ENCODE results near the gene YWHAQ. TPM values are rescaled to one million over a fixed set of nuclear protein-coding genes. Genes with fewer than 3 reads are reported as not detected.
A peak's percentile ranks its signal among the peaks of the same experiment; 100 is the strongest.

Gene YWHAQ
- total and polyA plus RNA-seq, 4 donors: 175 to 241 (median 204) TPM

DNA sequence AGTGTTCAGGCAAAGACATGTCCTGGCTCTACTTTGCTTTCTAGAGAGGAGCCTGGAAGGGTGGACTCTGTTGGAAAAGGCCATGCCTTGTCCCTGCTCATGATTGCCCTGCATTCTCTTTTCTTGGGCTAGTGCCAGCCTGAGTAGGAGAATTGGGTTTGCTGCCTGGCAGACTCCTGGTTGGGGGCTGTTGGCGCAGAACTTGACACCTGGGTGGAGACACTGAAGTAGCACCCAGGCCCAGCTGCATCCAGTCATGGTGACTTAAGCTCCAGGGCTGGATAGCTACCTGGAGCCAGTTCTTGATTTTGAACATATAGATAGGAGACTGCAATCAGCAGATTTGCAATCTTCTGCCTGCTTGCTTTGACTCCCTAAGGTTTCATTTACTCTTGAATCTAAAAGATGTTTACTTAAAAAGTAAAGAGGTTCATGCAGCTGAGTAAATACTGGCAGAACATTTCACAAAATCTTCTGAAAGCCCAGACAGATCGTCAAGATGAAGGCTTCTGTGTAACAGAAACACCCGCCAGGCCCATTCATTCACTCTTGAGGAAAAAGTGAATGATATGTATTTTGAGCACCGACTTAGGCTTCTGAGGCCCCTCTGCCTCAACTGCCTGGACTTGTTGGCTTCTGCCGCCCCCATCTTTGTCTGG is 38.0 kb upstream of the YWHAQ start:
- no peaks in the 10 kb centered on the region for H3K36me3 ChIP-seq (ENCODE audit: control insufficient read depth in 1 of 2, insufficient read depth in 2 of 2, low read length in 1 of 2)
- intact Hi-C loops (cut with DNase I): no loop called here
- no peaks in the 10 kb centered on the region for H3K27me3 ChIP-seq (ENCODE audit: control insufficient read depth in 1 of 2, insufficient read depth in 2 of 2, low read length in 1 of 2)
- H3K4me1 ChIP-seq (ENCODE audit: control insufficient read depth in 1 of 2, insufficient read depth in 2 of 2, low read length in 2 of 2): no peaks in the 10 kb centered on the region
- H3K4me3 ChIP-seq (ENCODE audit: low read length in 2 of 2): no peak overlapping the region
- WGBS, 2 donors: 63 to 70% methylated on average over 5 of the region's 5 CpGs
- H3K9me3 ChIP-seq (ENCODE audit: control insufficient read depth, low read length): no peaks in the 10 kb centered on the region
- no peak overlapping the region for H3K27ac ChIP-seq (ENCODE audit: low read depth in 1 of 2, low read length in 2 of 2)
- no peak for ATAC-seq (ENCODE audit: low FRiP score)
- DNase-seq: no peak

DNA sequence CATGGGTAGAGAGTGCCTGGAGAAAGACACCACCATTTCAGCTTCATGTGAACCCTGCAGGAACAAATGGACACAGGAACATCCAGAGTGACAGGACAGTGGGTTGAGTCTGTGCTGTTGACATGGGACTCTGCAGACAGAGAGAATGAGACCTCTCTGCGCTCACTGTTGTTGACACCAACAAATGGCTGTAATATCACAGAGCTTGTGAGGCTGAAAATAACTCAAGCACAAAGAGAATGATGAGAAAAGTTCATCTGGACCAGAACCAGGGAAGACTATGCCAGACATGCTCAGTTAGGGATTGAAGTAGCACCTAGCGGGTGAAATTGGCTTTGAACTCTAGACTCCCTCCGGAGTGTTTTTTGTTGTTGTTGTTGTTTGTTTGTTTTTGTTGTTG is 37.0 kb upstream of the YWHAQ start:
- ATAC-seq (ENCODE audit: low FRiP score) (no peak), DNase-seq (no peak)
- H3K4me1 ChIP-seq (ENCODE audit: control insufficient read depth in 1 of 2, insufficient read depth in 2 of 2, low read length in 2 of 2): no peaks in the 10 kb centered on the region
- H3K36me3 ChIP-seq (ENCODE audit: control insufficient read depth in 1 of 2, insufficient read depth in 2 of 2, low read length in 1 of 2): no peaks in the 10 kb centered on the region
- intact Hi-C loops (cut with DNase I): no loop called here
- H3K9me3 ChIP-seq (ENCODE audit: control insufficient read depth, low read length): no peaks in the 10 kb centered on the region
- WGBS, 2 donors: 95 to 96% methylated on average over 3 of the region's 3 CpGs
- no peak overlapping the region for H3K27ac ChIP-seq (ENCODE audit: low read depth in 1 of 2, low read length in 2 of 2)
- no peak overlapping the region for H3K4me3 ChIP-seq (ENCODE audit: low read length in 2 of 2)
- H3K27me3 ChIP-seq (ENCODE audit: control insufficient read depth in 1 of 2, insufficient read depth in 2 of 2, low read length in 1 of 2): no peaks in the 10 kb centered on the region

DNA sequence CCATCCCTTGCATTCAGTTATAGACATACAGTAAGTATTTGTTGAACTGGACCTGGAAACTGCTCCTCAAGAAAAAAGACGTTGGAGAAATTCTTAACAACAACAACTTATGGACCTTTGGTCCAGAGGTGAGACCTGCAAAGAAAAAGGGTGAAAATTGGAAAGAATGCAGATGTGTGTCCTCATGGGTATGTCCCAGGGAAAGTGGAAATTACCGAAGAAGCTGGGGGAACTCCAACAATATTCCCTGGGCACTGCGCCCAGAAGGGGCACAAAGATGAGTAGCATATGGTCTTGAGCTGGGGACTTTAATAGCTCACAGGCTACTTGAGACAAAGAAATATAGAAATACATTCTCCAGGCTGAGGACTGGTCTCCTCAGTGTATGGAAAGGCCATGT is 35.5 kb upstream of the YWHAQ start:
- Histone ChIP-seq H3K27ac (ENCODE audit: low read depth in 1 of 2, low read length in 2 of 2) (no peak overlapping the region), H3K9me3 (ENCODE audit: control insufficient read depth, low read length) (no peaks in the 10 kb centered on the region), H3K36me3 (ENCODE audit: control insufficient read depth in 1 of 2, insufficient read depth in 2 of 2, low read length in 1 of 2) (no peaks in the 10 kb centered on the region), H3K27me3 (ENCODE audit: control insufficient read depth in 1 of 2, insufficient read depth in 2 of 2, low read length in 1 of 2) (no peaks in the 10 kb centered on the region), H3K4me3 (ENCODE audit: low read length in 2 of 2) (no peak overlapping the region), H3K4me1 (ENCODE audit: control insufficient read depth in 1 of 2, insufficient read depth in 2 of 2, low read length in 2 of 2) (no peaks in the 10 kb centered on the region)
- 57 to 66% methylated on average over 3 of the region's 3 CpGs for WGBS, 2 donors
- ATAC-seq (ENCODE audit: low FRiP score): no peak
- intact Hi-C loops (cut with DNase I): no loop called here
- no peak for DNase-seq

DNA sequence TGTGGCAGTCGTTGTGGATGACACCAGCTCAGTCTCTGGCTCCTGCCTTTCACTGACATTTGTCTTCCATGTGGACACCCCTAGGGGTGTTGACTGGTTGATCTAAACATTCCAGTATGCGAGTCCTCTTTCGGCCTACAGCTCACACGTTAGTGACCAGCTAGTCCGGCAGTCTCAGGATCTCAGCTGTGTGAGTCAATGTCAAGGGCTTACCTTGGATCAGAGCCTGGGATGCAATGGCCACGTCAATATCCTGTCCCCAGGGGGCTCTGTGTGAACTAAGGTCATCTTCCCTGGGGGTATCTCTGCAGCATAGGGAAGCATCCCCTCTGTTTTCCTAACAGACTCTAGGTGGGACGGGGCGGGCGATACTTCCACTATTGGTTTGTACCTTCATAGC is 35.1 kb upstream of the YWHAQ start:
- ATAC-seq (ENCODE audit: low FRiP score): no peak
- no peaks in the 10 kb centered on the region for H3K4me1 ChIP-seq (ENCODE audit: control insufficient read depth in 1 of 2, insufficient read depth in 2 of 2, low read length in 2 of 2)

DNA sequence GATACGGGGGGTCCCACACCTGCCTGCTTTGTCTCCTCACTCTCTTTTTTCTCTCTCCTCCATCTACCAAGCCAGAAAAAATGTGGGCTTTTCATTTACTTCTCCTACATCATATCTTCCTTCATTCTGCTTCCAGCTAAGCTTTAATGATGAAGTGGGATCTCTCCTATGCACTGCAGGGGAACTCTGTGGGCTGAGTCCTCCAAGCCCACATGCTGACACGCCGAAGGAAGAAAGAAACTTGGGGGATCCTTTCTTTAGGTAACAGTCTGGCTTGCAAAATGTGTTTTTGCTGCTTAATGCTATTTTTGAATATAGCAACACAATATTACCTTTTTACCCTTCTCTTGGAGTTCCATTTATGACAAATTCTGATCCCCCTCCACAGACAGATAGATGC is 33.6 kb upstream of the YWHAQ start:
- ATAC-seq (ENCODE audit: low FRiP score) (no peak), DNase-seq (no peak)
- WGBS, 2 donors: 89 to 92% methylated on average over 3 of the region's 3 CpGs
- H3K9me3 ChIP-seq (ENCODE audit: control insufficient read depth, low read length): no peaks in the 10 kb centered on the region
- no peak overlapping the region for H3K4me3 ChIP-seq (ENCODE audit: low read length in 2 of 2)
- H3K4me1 ChIP-seq (ENCODE audit: control insufficient read depth in 1 of 2, insufficient read depth in 2 of 2, low read length in 2 of 2): no peaks in the 10 kb centered on the region
- H3K36me3 ChIP-seq (ENCODE audit: control insufficient read depth in 1 of 2, insufficient read depth in 2 of 2, low read length in 1 of 2): no peaks in the 10 kb centered on the region
- intact Hi-C loops (cut with DNase I): no loop called here
- no peaks in the 10 kb centered on the region for H3K27me3 ChIP-seq (ENCODE audit: control insufficient read depth in 1 of 2, insufficient read depth in 2 of 2, low read length in 1 of 2)
- no peak overlapping the region for H3K27ac ChIP-seq (ENCODE audit: low read depth in 1 of 2, low read length in 2 of 2)

More for the DNA sequence above, 35.1 kb upstream of the YWHAQ start:
- intact Hi-C loops (cut with DNase I): no loop called here
- WGBS, 2 donors: 59 to 67% methylated on average over 9 of the region's 9 CpGs
- Histone ChIP-seq H3K9me3 (ENCODE audit: control insufficient read depth, low read length) (no peaks in the 10 kb centered on the region), H3K36me3 (ENCODE audit: control insufficient read depth in 1 of 2, insufficient read depth in 2 of 2, low read length in 1 of 2) (no peaks in the 10 kb centered on the region), H3K27ac (ENCODE audit: low read depth in 1 of 2, low read length in 2 of 2) (no peak overlapping the region), H3K4me3 (ENCODE audit: low read length in 2 of 2) (no peak overlapping the region), H3K27me3 (ENCODE audit: control insufficient read depth in 1 of 2, insufficient read depth in 2 of 2, low read length in 1 of 2) (no peaks in the 10 kb centered on the region)
- DNase-seq: no peak

DNA sequence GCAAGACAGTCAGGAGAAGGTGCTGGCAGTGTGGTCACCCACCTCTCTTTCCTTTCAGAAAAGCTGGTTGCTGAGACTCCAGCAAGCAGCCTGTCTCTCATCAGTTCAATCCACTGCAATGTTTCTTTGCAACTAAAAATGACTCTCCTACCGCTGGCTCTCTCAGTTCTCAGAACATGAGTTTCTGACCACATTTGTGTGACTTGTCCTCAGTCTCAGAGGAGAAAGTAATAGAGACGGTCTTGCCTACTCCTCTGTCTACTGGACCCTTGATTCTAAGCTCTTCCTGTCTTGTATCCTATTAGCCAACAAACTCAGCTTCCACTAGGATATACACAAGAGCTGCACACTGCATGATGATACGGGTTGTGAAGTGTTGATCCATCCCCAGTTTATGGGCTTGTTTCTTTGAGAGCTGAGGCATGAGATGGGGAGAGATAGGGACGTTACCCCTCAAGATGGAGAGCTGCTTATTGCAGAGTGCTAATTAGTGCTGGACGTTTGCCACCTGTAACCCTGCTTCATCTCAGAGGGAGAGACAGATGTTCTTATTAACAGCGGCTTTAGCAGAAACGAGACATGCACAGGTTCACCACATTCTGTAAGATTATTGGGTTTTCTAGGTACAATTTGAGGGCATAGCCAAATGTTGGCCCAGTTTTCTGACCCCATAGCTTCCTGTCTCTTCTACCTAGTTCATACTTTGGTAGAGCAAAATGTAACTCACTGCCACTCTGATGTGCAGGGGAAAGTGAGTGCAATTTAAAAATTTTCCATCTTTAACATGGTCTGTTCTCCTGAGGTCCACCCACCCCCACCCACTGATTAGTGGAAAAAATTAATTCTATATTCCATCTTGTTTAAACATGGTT is 32.4 kb upstream of the YWHAQ start:
- intact Hi-C loops (cut with DNase I): no loop called here
- Histone ChIP-seq H3K4me1 (ENCODE audit: control insufficient read depth in 1 of 2, insufficient read depth in 2 of 2, low read length in 2 of 2) (no peaks in the 10 kb centered on the region), H3K27me3 (ENCODE audit: control insufficient read depth in 1 of 2, insufficient read depth in 2 of 2, low read length in 1 of 2) (no peaks in the 10 kb centered on the region), H3K9me3 (ENCODE audit: control insufficient read depth, low read length) (no peaks in the 10 kb centered on the region), H3K27ac (ENCODE audit: low read depth in 1 of 2, low read length in 2 of 2) (no peak overlapping the region), H3K4me3 (ENCODE audit: low read length in 2 of 2) (no peak overlapping the region), H3K36me3 (ENCODE audit: control insufficient read depth in 1 of 2, insufficient read depth in 2 of 2, low read length in 1 of 2) (no peaks in the 10 kb centered on the region)
- ATAC-seq (ENCODE audit: low FRiP score): no peak
- WGBS, 2 donors: 78 to 81% methylated on average over 7 of the region's 7 CpGs
- DNase-seq: no peak

DNA sequence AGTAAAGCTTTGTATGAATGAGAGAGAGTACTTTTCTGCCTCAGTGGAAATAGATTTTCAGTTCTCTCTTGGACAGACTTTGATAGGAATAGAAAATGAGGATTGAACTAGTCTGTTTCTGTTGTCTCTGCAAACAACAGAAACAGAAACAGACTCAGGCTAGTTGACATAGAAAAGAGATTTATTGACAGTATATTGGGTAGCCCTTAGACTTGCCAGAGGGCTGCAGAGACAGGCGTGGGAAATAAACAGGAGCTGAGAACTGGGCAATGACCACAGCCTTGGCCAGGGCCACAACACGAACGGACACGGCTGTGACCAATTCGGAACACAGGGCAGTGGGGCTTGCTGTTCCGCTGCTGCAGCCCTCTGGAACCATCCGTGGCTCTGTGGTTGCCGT is 30.5 kb upstream of the YWHAQ start:
- Histone ChIP-seq H3K4me3 (ENCODE audit: low read length in 2 of 2) (no peak overlapping the region), H3K27ac (ENCODE audit: low read depth in 1 of 2, low read length in 2 of 2) (no peak overlapping the region), H3K9me3 (ENCODE audit: control insufficient read depth, low read length) (no peaks in the 10 kb centered on the region), H3K27me3 (ENCODE audit: control insufficient read depth in 1 of 2, insufficient read depth in 2 of 2, low read length in 1 of 2) (no peaks in the 10 kb centered on the region), H3K4me1 (ENCODE audit: control insufficient read depth in 1 of 2, insufficient read depth in 2 of 2, low read length in 2 of 2) (no peaks in the 10 kb centered on the region), H3K36me3 (ENCODE audit: control insufficient read depth in 1 of 2, insufficient read depth in 2 of 2, low read length in 1 of 2) (no peaks in the 10 kb centered on the region)
- 57 to 58% methylated on average over 8 of the region's 8 CpGs for WGBS, 2 donors
- no peak for ATAC-seq (ENCODE audit: low FRiP score)
- no peak for DNase-seq
- intact Hi-C loops (cut with DNase I): no loop called here

DNA sequence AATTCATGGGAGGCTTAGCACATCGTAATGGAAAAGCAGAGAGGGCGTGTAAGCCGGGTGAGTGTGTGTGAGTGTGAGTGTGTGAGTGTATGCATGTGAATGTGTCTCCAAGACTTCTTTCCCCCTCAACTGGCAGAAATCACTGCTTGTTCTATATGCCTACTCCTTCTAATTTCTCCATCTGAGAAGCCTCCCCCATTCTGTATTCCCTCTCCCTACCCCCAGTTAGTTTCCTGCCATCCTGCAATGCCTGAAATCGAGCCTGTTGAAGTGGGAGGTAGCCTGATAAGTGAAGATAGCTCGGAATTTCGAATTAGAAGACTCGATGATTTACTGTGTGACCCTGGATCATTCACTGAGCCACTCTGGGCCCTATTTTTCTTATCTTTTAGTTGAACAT is 30.0 kb upstream of the YWHAQ start:
- no peak overlapping the region for H3K4me3 ChIP-seq (ENCODE audit: low read length in 2 of 2)
- H3K4me1 ChIP-seq (ENCODE audit: control insufficient read depth in 1 of 2, insufficient read depth in 2 of 2, low read length in 2 of 2): no peaks in the 10 kb centered on the region
- no peaks in the 10 kb centered on the region for H3K9me3 ChIP-seq (ENCODE audit: control insufficient read depth, low read length)
- H3K27ac ChIP-seq (ENCODE audit: low read depth in 1 of 2, low read length in 2 of 2): no peak overlapping the region
- 79 to 87% methylated on average over 7 of the region's 7 CpGs for WGBS, 2 donors
- no peaks in the 10 kb centered on the region for H3K27me3 ChIP-seq (ENCODE audit: control insufficient read depth in 1 of 2, insufficient read depth in 2 of 2, low read length in 1 of 2)
- intact Hi-C loops (cut with DNase I): no loop called here
- ATAC-seq (ENCODE audit: low FRiP score) (no peak), DNase-seq (no peak)
- H3K36me3 ChIP-seq (ENCODE audit: control insufficient read depth in 1 of 2, insufficient read depth in 2 of 2, low read length in 1 of 2): no peaks in the 10 kb centered on the region

DNA sequence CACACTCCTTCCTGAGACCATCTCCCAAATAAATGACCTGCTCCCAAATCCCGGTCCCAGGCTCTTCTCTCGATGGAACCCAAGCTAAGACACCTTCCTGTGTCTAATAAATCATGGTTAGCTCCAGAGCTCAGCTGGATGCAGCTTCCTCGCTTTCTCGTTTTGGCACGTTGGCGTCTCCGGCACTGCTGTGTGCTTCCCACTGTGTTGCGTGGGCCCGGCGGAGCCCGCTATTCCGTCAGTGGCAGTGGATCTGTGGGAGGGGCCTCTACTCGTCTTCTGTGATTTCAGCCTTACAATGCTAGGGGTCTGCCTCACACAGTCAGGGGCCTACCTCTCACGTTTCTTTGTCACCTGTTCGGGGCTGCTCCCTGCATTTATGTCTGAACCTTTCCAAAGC is 29.4 kb upstream of the YWHAQ start:
- no peaks in the 10 kb centered on the region for H3K4me1 ChIP-seq (ENCODE audit: control insufficient read depth in 1 of 2, insufficient read depth in 2 of 2, low read length in 2 of 2)
- no peaks in the 10 kb centered on the region for H3K27me3 ChIP-seq (ENCODE audit: control insufficient read depth in 1 of 2, insufficient read depth in 2 of 2, low read length in 1 of 2)
- H3K36me3 ChIP-seq (ENCODE audit: control insufficient read depth in 1 of 2, insufficient read depth in 2 of 2, low read length in 1 of 2): no peaks in the 10 kb centered on the region
- intact Hi-C loops (cut with DNase I): no loop called here
- peak; percentile 36 for ATAC-seq (ENCODE audit: low FRiP score)
- DNase-seq: peak in 1 of 2 donors; percentile 55
- H3K9me3 ChIP-seq (ENCODE audit: control insufficient read depth, low read length): no peaks in the 10 kb centered on the region
- no peak overlapping the region for H3K4me3 ChIP-seq (ENCODE audit: low read length in 2 of 2)
- WGBS, 2 donors: 89 to 91% methylated on average over 15 of the region's 15 CpGs
- H3K27ac ChIP-seq (ENCODE audit: low read depth in 1 of 2, low read length in 2 of 2): no peak overlapping the region

All from aorta (tissue), 5 donors.